Measurements from ENCODE around the gene PGAP6.

Gene PGAP6

GRCh38 chr16:324201-324450 is 57.7 kb downstream of the PGAP6 start:
- no peak for DNase-seq

GRCh38 chr16:322476-323143 is 59.2 kb downstream of the PGAP6 start:
- DNase-seq: no peak

- DNase-seq: no peak
These were observed 60.2 kb downstream of the PGAP6 start for GRCh38 chr16:321532-321931.

All from NCI-H1105 treated with DMSO at 0.1 percent for 48 hours (cell line).